Uterus (tissue), 4 donors: ENCODE data around the gene PLS1. TPM values are rescaled to one million over a fixed set of nuclear protein-coding genes. Genes with fewer than 3 reads are reported as not detected.

Experiments
- DNase-seq, 2 donors: peaks; one replicate each; pipeline ENCODE4 v3.0.0-alpha.2; 2019 to 2020
- H3K27ac ChIP-seq, 2 donors: fragments of 200-600 bp; sonication (generic); 1 replicate in 1 of 2; 2 replicates in 1 of 2; pipeline ENCODE4 v1.5.1; 2016 to 2018
- H3K27me3 ChIP-seq, 2 donors: fragments of 200-600 bp; sonication (generic); one replicate each; pipeline ENCODE4 v1.5.1; 2018 to 2019; ENCODE audit warnings: control low read depth in 1 of 2
- H3K36me3 ChIP-seq, 2 donors: fragments of 200-600 bp; sonication (generic); one replicate each; pipeline ENCODE4 v1.5.1; 2019; ENCODE audit warnings: control low read depth in 1 of 2
- H3K4me1 ChIP-seq, 2 donors: fragments of 200-600 bp; sonication (generic); one replicate each; pipeline ENCODE4 v1.5.1; 2018 to 2019; ENCODE audit warnings: control low read depth in 1 of 2
- H3K4me3 ChIP-seq, 2 donors: fragments of 200-600 bp; sonication (generic); 1 replicate in 1 of 2; 2 replicates in 1 of 2; pipeline ENCODE4 v1.5.1; 2018 to 2019; ENCODE audit warnings: mild to moderate bottlenecking in 1 of 2
- H3K9me3 ChIP-seq, 2 donors: fragments of 200-600 bp; sonication (generic); one replicate each; pipeline ENCODE4 v1.5.1; 2019; ENCODE audit warnings: control low read depth in 1 of 2
- CTCF ChIP-seq, 4 experiments: fragments of 200-600 bp in 2 of 4; fragments of 450-650 bp in 2 of 4; sonication (generic) in 2 of 4; IDR thresholded peaks; one replicate each; pipeline ENCODE4 v1.5.1; 2016 to 2019; ENCODE audit warnings: antibody characterized with exemption in 4 of 4, mild to moderate bottlenecking in 2 of 4, moderate library complexity in 1 of 4
- POLR2A ChIP-seq, 2 donors: fragments of 450-650 bp; IDR thresholded peaks; one replicate each; pipeline ENCODE4 v1.6.1; 2016; ENCODE audit warnings: antibody characterized with exemption in 2 of 2, mild to moderate bottlenecking in 1 of 2, moderate library complexity in 1 of 2
- intact Hi-C: fragments of 100-400 bp; cut with DNase I; formaldehyde crosslinking; loops from one replicate; pipeline ENCODE4 v1.15.1; 2023; ENCODE audit warnings: low total_unique reads
- total RNA-seq, 4 donors: library from RNA; depleted of rRNA in 3 of 4; stranded (reverse); fragments of >200 nt in 3 of 4; gene quantifications; one replicate each; pipeline versions ENCODE4 v1.1.0 to v1.2.4, GENCODE V29; 2014 to 2023
- donor health status: DM: yes; HTN: yes; CAD: no.

Gene PLS1
- total RNA-seq, 4 donors from 2014 or later, result 0.26 to 4.5 (median 1.8) TPM

- Histone ChIP-seq H3K36me3 (no peaks in the 10 kb centered on the region), H3K27me3 (no peaks in the 10 kb centered on the region), H3K4me1 (no peaks in the 10 kb centered on the region), H3K27ac (no peak overlapping the region), H3K4me3 (no peak overlapping the region), H3K9me3 (no peaks in the 10 kb centered on the region)
- DNase-seq, result no peak
- TF ChIP-seq CTCF (IDR thresholded peaks at IDR 0.05), result no peak
- no peak for TF ChIP-seq POLR2A (IDR thresholded peaks at IDR 0.05)
- intact Hi-C loops, result no loop called here
These were observed 48.3 kb downstream of the PLS1 start for GRCh38 chr3:142644502-142644901.

GRCh38 chr3:142645236-142645793 lies 49.1 kb downstream of the PLS1 start:
- H3K36me3 ChIP-seq, result no peaks in the 10 kb centered on the region
- H3K27me3 ChIP-seq, result no peaks in the 10 kb centered on the region
- no peak for TF ChIP-seq CTCF (IDR thresholded peaks at IDR 0.05)
- no peak for TF ChIP-seq POLR2A (IDR thresholded peaks at IDR 0.05)
- no peak overlapping the region for H3K4me3 ChIP-seq
- H3K4me1 ChIP-seq, result no peaks in the 10 kb centered on the region
- intact Hi-C loops, result no loop called here
- H3K27ac ChIP-seq, result no peak overlapping the region
- DNase-seq, result no peak
- no peaks in the 10 kb centered on the region for H3K9me3 ChIP-seq

- H3K4me3 ChIP-seq, result no peak overlapping the region
- no peaks in the 10 kb centered on the region for H3K4me1 ChIP-seq
- H3K27ac ChIP-seq, result no peak overlapping the region
- no peaks in the 10 kb centered on the region for H3K9me3 ChIP-seq
- intact Hi-C loops, result no loop called here
- TF ChIP-seq POLR2A (IDR thresholded peaks at IDR 0.05), result no peak
- TF ChIP-seq CTCF (IDR thresholded peaks at IDR 0.05), result no peak
- DNase-seq, result no peak
- no peaks in the 10 kb centered on the region for H3K36me3 ChIP-seq
- no peaks in the 10 kb centered on the region for H3K27me3 ChIP-seq
These were observed 50.0 kb downstream of the PLS1 start for GRCh38 chr3:142646020-142646785.

GRCh38 chr3:142647856-142648255 lies 51.7 kb downstream of the PLS1 start:
- Histone ChIP-seq H3K4me3 (no peak overlapping the region), H3K4me1 (no peaks in the 10 kb centered on the region), H3K9me3 (no peaks in the 10 kb centered on the region), H3K36me3 (no peaks in the 10 kb centered on the region), H3K27ac (no peak overlapping the region), H3K27me3 (no peaks in the 10 kb centered on the region)
- intact Hi-C loops, result no loop called here
- DNase-seq, result no peak
- no peak for TF ChIP-seq CTCF (IDR thresholded peaks at IDR 0.05)
- no peak for TF ChIP-seq POLR2A (IDR thresholded peaks at IDR 0.05)

GRCh38 chr3:142648950-142649349 lies 52.8 kb downstream of the PLS1 start:
- no peak for TF ChIP-seq CTCF (IDR thresholded peaks at IDR 0.05)
- TF ChIP-seq POLR2A (IDR thresholded peaks at IDR 0.05), result no peak
- Histone ChIP-seq H3K36me3 (no peaks in the 10 kb centered on the region), H3K9me3 (no peaks in the 10 kb centered on the region), H3K4me3 (no peak overlapping the region), H3K4me1 (no peaks in the 10 kb centered on the region), H3K27ac (no peak overlapping the region), H3K27me3 (no peaks in the 10 kb centered on the region)
- DNase-seq, result no peak
- intact Hi-C loops, result no loop called here
